Measurements from ENCODE around the gene TMPRSS6. TPM values are rescaled to one million over a fixed set of nuclear protein-coding genes. Genes with fewer than 3 reads are reported as not detected.
"Not testable (repeated sequence)": the region's sequence is repeated elsewhere in the genome, so short reads cannot be mapped to it uniquely, and the experiment has no call there.

TMPRSS6 gene
- polyA plus RNA-seq, 1 donor: 0.10 TPM

DNA sequence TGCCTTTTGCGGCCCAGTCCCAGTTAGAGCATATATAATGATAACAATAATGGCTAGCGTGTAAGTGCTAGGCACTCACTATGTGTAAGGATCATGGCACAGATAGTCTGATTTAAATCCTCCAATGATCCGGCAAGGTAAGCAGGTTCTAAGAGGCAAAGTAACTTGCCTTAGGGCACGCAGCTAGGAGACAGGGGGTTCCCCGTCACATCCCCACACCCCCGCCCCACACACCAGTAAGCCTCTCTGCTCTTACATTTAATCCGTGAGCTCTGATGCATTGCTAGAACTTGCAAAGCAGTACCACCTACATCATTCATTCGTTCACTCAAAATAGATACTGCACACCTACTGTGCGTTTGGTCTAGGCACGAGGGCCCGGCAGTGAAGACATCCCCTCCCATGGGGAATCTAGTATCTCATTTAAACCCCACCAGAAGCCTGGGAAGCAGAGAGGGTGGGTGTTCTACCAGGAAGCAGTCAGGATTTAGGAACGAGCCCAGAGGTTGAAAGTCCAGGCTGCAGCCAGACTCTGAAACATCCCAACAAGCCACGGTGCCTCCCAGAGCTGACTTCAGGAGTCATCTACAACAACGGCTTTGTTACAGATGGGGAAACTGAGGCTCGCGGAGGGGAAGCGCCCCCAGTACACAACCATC is 20.6 kb downstream of the TMPRSS6 start:
- DNase-seq (ENCODE audit: low read depth): no peak

DNA sequence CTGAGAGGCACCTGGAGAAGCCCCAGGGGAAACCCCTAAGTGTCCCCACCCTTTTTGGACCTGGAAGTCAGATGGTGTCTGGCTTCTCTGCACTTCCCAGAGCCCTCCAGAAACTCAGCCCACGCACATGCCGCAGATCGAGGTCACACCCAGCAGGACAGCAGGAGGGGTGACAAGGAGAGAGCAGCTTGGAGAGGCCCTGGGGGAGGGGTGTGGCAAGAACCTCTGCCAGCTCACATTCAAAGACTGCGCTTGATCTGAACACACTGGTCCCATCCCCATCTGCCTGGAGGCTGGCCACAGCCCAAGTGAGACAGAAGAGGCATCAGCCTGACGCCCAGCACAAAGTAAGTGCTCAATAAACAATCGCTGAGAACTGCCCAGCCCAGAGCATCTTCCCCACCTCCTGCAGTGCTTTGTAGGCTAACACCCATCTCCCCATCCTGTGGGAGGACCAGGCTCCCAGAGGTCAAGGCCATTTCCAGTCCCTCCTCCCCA is 21.4 kb downstream of the TMPRSS6 start:
- DNase-seq (ENCODE audit: low read depth): no peak

DNA sequence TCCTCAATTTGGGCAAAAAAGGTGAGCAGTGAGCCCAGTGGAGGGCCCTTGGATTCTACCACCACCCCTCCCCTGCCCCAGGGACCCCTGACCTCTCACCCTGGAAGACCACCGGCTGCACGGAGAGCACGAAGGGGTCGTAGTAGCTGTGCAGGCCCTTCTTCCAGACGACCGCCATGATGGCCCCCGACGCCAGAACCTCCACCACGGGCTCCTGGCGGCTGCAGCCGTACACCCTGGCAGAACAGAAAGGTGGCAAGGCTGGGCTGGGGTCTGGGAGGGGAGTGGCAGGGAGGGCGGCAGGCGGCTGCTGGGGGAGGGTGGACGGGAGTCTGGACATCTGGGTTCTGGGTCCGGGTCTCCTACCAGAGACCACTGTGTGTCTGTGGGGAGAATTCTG is 23.3 kb downstream of the TMPRSS6 start:
- DNase-seq (ENCODE audit: low read depth): no peak

DNA sequence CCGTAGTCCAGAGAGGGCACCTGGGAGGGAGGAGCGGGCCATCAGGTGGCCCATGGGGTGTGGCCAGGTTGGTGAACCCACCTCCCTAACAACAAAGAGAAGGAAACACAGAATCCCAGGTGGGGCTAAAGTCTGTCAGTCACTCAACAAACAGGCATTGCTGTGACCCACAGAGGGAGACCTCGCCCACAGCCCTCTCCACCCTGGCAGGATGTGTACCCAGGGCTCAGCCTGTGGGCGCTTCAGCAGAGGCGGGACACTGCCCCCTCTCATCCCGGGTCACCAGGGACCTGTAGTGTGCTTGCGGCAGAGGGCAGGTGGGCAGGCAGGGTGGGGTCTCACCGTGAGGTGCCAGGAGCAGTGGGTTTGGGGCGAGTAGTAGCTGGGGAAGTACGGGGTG is 25.1 kb downstream of the TMPRSS6 start:
- DNase-seq (ENCODE audit: low read depth): no peak

DNA sequence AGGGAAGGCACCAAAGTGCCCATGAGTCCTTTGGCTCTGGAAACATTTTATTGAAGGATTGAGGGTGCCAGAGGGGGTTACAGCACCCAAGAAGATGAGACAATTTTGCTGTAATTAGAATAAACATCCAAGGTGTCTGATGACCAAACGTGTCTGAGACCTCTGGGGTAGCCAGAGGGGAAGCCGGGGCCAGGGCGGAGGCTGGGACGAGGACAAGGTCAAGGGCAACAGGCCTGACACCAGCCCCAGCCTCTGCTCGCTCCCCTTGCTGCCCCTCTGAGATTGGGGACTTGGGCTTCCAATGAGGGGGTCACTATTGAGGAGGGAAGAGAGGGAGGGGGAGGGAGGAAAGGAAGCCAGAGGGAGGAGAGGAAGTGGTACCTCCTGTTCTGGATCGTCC is 25.6 kb downstream of the TMPRSS6 start:
- DNase-seq (ENCODE audit: low read depth): no peak

DNA sequence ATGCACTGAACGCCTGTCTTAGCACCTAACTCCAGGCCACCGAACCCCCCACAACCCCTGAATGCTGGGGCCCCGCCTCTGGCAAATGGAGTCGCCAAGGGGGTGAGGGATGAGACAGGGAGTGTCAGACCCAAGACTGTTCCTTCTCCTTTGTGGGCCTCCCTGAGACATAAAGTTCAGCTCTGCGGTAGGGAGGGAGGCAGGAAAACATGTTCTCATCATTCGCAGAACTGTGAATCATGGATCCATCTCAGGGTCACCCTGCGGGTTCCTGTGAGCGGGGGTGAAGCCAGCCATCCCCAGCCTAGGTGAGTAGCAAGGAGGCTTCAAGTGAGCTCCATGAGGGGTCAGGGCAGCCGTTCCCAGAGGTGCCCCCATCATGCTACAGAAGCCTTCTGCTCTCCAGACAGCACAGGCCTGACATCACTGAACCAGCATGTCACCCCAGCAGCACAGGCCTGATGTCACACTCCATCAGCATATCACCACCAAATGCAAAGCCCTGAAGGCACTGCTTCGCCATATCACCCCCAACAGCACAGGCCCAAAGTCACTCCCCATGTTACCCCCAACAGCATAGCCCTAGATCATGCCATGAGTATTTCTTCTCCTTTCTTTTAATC is 27.2 kb downstream of the TMPRSS6 start:
- DNase-seq (ENCODE audit: low read depth): no peak

DNA sequence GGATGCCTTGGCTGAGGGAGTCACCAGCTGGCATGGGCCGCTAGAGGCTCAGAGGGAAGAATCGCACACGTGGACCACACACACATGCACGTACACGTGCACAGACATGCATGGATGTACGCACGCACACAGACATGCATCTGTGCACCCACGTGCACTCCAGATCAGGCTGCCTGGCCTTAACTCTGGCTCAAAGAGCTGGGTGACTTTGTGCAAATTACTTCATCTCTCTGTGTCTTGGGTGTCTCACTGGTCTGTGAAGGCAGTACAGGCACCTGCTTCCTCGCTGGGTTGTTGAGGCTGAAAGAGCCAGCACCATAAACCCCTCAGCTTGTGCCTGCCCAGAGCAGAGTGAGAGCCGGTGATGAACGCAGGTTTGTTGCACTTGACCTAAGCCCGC is 28.7 kb downstream of the TMPRSS6 start:
- DNase-seq (ENCODE audit: low read depth): no peak

DNA sequence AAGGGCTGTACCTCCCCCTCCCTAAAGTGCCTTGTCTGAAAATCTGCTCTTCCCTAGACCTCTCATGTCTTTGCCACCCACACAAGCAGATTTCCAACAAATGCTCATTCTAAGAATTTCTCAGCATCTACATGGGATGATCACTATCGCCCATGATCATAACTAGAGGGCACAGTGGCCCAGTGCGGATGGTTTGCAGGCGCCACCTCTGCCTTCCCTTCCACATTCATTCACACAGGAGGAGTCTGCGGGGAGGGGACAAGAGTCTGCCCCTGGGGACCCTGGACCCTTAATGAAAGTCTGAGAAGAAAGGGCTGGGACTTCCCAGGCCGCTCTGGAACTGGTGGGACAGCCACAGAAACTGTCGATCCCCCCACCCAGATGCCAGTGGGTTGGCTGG is 29.1 kb downstream of the TMPRSS6 start:
- no peak for DNase-seq (ENCODE audit: low read depth)

DNA sequence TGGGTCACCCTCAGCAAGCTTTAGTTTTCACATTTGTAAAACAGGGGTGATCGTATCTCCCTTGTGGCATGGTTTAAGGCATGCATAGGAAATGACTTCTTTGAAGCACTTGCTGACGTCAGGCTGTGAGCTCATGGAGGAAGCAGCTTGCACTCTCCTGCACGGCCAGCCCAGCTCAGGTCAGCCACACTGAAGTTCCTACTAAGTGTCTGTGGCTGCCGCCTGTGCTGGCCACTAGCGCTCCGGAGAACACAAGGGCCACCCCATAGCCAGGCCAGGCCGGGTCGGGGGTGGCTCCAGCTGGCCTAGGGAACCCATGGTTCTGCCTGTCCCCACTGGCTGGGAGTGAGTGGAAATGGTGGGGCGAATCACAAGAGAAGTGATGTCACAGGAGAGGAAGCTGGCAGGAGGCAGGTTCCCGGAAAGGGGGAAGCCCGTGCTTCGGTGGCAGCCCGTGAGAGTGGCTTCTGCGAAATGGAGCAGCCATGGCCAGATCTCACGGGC is 29.8 kb downstream of the TMPRSS6 start:
- no peak for DNase-seq (ENCODE audit: low read depth)

DNA sequence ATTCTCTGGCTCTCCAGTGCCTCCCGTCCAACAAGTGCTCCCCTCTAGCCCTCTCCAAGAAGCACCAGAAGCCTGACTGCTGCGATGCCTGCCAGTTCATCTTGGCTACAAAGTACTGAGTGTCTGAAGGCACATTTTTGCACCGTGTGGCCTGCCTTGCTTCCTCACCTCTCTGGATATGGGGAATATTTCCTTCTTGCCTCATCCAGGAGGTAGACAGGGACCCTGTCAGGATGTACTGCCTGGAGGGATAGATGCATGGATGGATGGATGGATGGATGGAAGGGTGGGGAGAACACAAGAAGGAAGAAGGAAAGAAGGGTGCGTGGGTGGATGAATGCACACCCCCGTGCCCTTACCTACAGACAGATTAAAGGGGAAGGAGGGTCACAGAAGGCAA is 30.4 kb downstream of the TMPRSS6 start:
- no peak for DNase-seq (ENCODE audit: low read depth)

DNA sequence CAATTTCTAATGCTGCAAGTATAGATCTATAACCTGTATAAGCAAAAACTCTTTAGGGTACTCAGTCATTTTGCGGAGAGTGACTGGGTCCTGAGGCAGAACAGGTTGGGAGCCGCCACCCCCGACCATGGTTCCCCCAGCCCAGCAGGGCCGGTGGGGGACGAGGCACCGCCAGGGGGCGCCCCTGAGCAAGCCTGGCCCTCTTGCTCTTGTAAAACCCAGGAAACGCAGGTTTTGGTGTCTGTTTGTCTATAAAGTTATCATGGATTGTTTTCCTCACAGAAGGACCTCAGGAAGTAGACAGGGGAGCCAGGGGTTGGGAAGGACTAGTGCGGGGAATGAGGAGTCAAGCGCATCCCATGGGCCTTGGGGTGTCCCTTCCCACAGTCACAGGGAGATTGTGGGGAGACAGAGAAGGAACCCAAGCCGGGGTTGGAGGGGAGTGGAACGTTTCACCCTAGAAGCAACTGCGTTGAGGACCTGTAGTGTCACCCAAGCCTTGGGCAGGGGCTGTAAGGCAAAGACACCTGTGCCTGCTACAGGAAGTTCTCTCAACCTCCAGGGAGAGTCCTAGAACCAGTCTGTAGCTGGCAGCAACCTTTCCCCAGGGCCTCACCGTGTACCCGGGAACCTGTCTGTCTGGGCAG is 31.6 kb downstream of the TMPRSS6 start:
- no peak for DNase-seq (ENCODE audit: low read depth)

DNA sequence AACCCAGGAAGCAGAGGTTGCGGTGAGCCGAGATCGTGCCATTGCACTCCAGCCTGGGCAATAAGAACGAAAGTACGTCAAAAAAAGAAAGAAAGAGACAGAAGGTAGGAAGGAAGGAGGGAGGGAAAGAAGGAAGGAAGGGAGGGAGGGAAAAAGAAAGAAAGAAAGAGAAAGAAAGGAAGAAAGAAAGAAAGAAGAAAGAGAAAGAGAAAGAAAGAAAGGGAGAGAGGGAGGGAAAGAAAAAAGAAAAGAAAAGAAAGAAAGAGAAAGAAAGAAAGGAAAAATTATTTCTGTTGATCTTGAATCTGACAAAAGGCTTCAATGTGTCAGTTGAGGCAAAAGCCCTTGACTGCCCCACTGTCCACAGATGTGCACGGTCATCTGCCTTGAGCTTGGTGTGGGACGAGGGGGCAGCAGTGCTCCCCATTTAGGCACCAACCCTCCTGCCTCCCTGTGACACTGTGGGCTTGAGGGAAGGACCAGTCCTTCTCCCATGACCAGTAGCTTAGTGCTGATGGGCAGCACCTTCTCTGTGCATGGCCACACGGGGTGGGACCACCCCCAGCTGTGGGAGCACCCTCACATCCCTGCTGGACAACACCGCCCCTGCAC is 33.6 kb downstream of the TMPRSS6 start:
- no peak for DNase-seq (ENCODE audit: low read depth)

DNA sequence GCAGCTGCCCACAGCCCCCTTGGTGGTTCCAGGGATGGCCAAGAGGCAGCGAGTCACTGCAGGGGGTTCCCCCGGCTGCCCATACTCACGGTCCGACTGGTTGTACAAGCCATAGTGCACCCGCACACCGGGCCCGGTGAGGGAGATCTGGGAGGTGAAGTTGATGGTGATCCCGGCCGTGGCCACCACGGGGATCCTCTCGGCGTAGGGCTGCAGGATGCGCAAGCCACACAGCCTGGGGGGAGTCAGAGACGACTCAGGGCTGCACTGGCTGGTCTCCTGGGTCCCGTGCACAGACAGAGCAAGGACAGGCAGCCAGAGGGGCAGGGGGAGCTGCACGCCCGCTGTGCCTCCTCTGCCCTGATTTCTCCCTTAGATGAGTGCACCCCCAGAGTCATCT is 34.5 kb downstream of the TMPRSS6 start:
- DNase-seq (ENCODE audit: low read depth): no peak

DNA sequence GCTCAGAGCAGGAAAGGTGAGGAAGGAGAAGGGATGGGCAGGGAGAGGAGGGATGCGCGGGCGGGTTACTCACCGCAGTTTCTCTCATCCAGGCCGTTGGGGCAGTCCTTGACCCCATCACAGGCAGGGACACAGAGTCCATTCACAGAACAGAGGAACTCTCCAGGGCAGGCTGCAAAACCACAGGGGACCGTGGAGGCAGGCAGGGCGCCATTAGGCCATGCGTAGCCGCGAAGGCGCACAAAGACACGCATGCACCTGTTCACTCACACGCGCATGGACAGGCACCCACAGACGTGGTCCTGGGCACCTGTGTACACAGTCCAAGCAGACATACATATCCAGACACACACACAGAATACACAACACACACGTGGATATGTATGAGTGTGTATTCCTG is 35.0 kb downstream of the TMPRSS6 start:
- DNase-seq (ENCODE audit: low read depth): no peak

DNA sequence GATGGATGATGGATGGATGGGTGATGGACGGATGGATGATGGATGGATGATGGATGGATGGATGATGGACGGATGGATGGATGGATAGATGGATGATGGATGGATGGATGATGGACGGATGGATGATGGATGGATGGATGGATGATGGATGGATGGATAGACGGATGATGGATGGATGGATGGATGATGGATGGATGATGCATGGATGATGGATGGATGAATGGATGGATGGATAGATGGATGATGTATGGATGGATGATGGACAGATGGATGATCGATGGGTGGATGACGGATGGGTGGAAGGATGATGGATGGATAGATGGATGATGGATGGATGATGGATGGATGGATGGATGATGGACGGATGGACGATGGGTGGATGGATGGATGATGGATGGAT is 36.8 kb downstream of the TMPRSS6 start:
- DNase-seq (ENCODE audit: low read depth): no peak

DNA sequence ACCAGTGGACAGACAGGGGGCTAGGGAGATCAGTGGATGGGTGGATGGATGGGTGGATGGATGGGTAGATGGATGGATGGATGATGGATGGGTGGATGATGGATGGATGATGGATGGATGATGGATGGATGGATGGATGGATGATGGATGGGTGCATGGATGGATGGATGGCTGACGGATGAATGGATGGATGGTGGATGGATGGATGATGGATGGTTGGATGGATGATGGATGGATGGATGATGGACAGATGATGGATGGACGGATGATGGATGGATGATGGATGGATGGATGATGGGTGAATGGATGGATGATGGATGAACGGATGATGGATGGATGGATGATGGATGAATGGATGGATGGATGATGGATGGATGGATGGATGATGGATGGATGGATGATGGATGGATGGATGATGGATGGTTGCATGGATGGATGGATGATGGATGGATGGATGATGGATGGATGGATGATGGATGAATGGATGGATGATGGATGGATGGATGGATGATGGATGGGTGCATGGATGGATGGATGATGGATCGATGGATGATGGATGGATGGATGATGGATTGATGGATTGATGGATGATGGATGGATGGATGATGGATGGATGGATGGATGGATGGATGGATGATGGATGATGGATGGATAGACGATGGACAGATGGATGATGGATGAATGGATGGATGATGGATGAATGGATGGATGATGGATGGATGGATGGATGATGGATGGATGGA is 37.5 kb downstream of the TMPRSS6 start:
- not testable (repeated sequence) for DNase-seq (ENCODE audit: low read depth)

DNA sequence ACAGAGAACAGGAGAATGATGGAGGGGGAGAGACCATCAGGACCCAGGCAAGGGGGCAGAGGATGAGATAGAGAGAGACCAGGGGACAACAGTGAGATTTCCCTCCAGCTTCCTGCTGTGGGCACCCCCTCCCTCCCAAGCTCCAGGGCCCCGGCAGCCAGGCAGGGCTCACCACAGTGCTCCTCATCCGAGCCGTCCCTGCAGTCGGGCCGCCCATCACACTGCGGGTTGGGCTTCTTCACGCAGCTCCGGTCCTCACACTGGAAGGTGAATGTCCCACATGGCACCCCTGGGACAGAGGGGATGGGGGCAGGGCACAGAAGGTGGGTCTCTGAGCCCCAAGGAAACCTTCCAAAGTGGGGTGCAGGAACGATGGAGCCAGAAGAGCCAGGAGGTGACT is 38.8 kb downstream of the TMPRSS6 start:
- DNase-seq (ENCODE audit: low read depth): no peak

DNA sequence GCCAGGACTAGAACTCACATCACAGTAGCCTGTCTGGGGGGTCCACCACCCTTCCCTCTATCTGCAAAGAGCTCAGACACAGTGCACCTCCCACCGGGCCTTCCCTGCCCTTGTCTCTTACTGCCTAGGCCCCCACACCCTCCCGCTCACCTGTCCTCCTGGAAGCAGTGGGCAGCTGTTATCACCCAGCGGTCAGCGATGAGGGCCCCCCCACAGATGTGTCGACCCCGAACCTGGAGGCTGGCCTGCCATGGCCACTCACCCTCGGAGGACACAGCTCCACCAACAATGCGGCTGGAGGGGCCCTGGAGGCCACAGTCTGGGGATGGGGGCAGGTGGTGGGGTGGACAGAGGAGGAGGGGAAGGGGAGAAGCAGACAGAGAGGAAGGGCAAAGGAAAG is 39.2 kb downstream of the TMPRSS6 start:
- no peak for DNase-seq (ENCODE audit: low read depth)

DNA sequence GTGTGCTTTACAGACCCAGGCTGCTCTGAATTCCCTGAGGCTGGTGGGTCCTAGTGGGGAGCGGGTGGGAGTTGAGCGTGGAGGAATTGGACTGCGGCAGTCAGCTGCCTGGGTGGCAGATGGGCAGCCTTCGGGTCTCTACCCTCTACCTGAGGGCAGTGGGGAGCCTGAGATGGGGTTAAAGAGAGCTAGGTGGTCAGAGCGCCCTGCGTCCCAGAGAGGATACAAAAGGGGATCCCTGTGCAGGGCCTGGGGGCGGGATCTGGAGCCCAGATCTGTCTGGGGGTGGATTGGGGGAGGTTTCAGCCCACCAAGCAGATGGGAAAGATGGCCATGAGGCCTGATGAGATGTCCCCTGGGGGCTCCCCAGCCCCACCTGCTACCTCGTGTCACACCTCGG is 39.8 kb downstream of the TMPRSS6 start:
- no peak for DNase-seq (ENCODE audit: low read depth)

DNA sequence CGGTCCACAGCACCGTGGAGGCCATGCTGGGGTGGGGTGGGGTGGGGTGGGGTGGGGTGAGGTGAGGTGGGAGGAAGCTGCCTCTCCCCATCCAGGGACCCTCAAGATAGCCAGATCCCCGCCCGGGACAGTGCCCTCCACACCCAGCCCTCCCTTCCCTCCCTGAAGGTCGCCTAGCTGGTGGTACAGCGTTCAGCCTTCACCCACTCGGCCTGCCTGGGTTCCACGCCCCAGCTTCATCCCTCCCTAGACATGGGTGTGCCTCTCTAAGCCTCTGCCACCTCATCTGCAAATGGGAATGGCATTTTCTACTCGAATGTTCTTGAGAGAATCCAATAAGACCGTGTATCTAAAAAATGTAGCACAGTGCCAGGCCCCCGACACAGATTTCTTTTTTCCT is 40.2 kb downstream of the TMPRSS6 start:
- DNase-seq (ENCODE audit: low read depth): no peak

DNA sequence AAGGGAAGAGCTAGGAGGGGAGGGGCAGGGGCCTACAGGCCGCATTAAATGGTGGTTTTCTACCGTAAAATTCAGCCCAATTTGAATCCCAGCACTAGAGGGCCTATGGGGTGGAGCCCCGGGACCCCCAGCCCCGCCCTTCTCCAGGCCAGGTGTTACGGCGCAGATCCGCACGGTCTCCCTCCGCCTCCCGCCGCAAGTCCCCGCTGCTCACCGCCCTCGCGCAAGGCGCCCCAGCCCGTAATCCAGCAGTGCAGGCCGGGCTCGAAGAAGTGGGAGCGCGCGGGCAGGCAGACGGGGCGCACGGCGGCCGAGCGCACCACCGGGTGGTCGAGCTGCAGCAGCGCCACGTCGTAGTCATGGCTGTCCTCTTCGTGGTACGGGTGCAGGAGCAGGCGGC is 40.7 kb downstream of the TMPRSS6 start:
- no peak for DNase-seq (ENCODE audit: low read depth)

DNA sequence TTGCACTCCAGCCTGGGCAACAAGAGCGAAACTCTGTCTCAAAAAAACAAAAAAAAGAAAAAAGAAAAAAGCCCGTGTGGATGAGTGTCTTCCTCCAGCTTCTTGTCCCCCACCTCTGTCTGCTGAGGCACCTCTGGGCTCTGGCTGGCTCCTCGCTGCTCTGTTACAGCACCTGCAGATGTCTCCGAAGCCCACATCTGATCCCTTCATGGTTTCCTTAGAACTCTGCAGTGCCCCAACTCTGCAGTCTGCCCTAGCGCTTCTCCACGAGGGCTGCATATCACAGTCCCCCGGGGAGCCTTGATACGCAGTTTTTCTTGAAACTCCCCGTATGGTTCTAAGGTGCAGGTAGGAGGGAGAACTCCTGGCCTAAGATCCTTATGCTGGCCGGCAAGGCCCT is 42.1 kb downstream of the TMPRSS6 start:
- no peak for DNase-seq (ENCODE audit: low read depth)
